ENCODE results near the gene MBTD1.

DNA sequence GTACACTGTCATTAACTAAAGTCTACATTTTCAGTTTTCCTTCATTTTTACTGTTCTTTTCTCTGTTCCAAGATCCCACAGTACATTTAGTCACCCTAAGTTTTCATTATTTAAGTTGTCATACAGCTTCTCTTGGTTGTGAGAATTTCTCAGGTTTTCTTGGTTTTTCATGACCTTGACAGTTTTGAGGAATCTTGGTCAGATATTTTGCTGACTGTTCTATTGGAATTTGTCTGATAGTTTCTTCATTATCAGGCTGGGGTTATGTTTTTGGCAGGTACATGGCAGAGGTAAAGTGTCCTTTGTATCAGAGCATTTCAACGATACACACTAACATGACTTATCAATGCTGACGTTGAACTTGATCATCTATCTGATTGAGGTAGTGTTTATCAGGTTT, 19.6 kb downstream of the MBTD1 start:
- TF ChIP-seq GATA2 (IDR thresholded peaks at IDR 0.05; ENCODE audit: low read depth, low read length): no peak
- TF ChIP-seq GATA3 (IDR thresholded peaks at IDR 0.05; ENCODE audit: low read depth, low read length): no peak

Data from SH-SY5Y (cell line).